ENCODE results near the gene HMHB1.

DNA sequence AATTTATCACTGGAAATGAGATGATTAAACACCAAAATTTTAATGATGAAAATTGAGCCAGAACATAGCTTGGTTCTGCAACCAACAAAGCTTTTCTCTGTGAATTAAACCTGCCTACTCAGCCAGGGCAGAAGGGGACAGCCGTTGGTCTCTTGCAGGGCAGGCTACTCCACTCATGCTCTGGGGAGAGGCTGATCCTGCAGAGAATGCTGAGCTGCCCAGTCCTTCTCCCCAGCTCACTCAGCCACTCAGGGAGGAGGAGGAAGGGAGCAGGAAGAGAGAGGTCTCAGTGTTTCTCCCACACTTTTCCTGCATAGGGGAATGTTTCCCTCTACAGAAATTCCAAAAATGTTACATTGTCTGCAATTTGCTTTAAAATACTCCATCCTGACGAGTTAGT lies 40.4 kb upstream of the HMHB1 start:
- TF ChIP-seq EZH2 (IDR thresholded peaks at IDR 0.05; ENCODE audit: insufficient read depth, poor library complexity, severe bottlenecking), result no peak
- no peak for TF ChIP-seq EZH2phosphoT487 (IDR thresholded peaks at IDR 0.05; ENCODE audit: insufficient read depth, low read depth)
